Measurements from ENCODE around the gene SIGLEC8. TPM values are rescaled to one million over a fixed set of nuclear protein-coding genes. Genes with fewer than 3 reads are reported as not detected.
A peak's percentile ranks its signal among the peaks of the same experiment; 100 is the strongest.
"Not testable (repeated sequence)": the region's sequence is repeated elsewhere in the genome, so short reads cannot be mapped to it uniquely, and the experiment has no call there.

Gene SIGLEC8
- total RNA-seq, 2 experiments from 2014 or later = not detected

GRCh38 chr19:51501594-51502263, 43.5 kb upstream of the SIGLEC8 start, which contains the start of gene SIGLEC12:
Gene SIGLEC12, minus strand, starts transcription at chr19:51501800. Its CDS starts 67 bp downstream, at chr19:51501733.
- Mint-ChIP-seq H3K9me3 (no peaks in the 10 kb centered on the region), H3K4me3 (no peak within 1 kb of the TSS), H3K36me3 (ENCODE audit: low read depth) (no peaks in the 10 kb centered on the region), H3K27me3 (peaks cover 7% of the 10 kb centered on the region), H3K4me1 (ENCODE audit: low read depth) (peaks cover 6% of the 10 kb centered on the region), H3K27ac (no peak within 1 kb of the TSS)
- Histone ChIP-seq H3K27me3 (ENCODE audit: control insufficient read depth in 1 of 2, insufficient read depth in 2 of 2, low read length in 2 of 2) (no peaks in the 10 kb centered on the region), H3K36me3 (ENCODE audit: insufficient read depth, low read length) (no peaks in the 10 kb centered on the region), H3K4me1 (ENCODE audit: insufficient read depth, low read length) (peaks cover 10% of the 10 kb centered on the region), H3K27ac (ENCODE audit: low read depth in 1 of 2, low read length in 2 of 2) (no peak within 1 kb of the TSS), H3K9me3 (ENCODE audit: control insufficient read depth in 1 of 2, insufficient read depth in 1 of 2, low read length in 2 of 2) (peaks cover 0 to 6% of the 10 kb centered on the region in 2 experiments), H3K4me3 (ENCODE audit: low read length) (no peak within 1 kb of the TSS)
- ChIA-PET POLR2A (no interaction called here), CTCF (no interaction called here)
- DNase-seq = peak in 3 of 14 experiments; percentile 8 to 56 (median 49)
- TF ChIP-seq CTCF (IDR thresholded peaks at IDR 0.05) = no peak
- ATAC-seq (ENCODE audit: poor library complexity) = no peak
- intact Hi-C loops (cut with DNase I, micrococcal nuclease) = no loop called here

GRCh38 chr19:51500931-51501330, 42.7 kb upstream of the SIGLEC8 start:
- intact Hi-C loops (cut with DNase I, micrococcal nuclease); CTCF ChIA-PET; H3K27me3 ChIP-seq (ENCODE audit: control insufficient read depth in 1 of 2, insufficient read depth in 2 of 2, low read length in 2 of 2); H3K27ac Mint-ChIP-seq; H3K36me3 ChIP-seq (ENCODE audit: insufficient read depth, low read length); H3K9me3 ChIP-seq (ENCODE audit: control insufficient read depth in 1 of 2, insufficient read depth in 1 of 2, low read length in 2 of 2); H3K27ac ChIP-seq (ENCODE audit: low read depth in 1 of 2, low read length in 2 of 2); H3K4me3 ChIP-seq (ENCODE audit: low read length); H3K27me3 Mint-ChIP-seq; H3K4me3 Mint-ChIP-seq; DNase-seq; ATAC-seq (ENCODE audit: poor library complexity); H3K36me3 Mint-ChIP-seq (ENCODE audit: low read depth); POLR2A ChIA-PET; H3K4me1 Mint-ChIP-seq (ENCODE audit: low read depth); H3K9me3 Mint-ChIP-seq: not testable (repeated sequence)
- H3K4me1 ChIP-seq (ENCODE audit: insufficient read depth, low read length) = peaks cover 10% of the 10 kb centered on the region

GRCh38 chr19:51497666-51498065, 39.4 kb upstream of the SIGLEC8 start:
- CTCF ChIA-PET = interaction anchor here (0.6 kb wide), 1 partner anchor 161 kb away, joined by 3 read pairs; no protein-coding TSS in a partner anchor
- Mint-ChIP-seq H3K4me1 (ENCODE audit: low read depth) (peaks cover 6% of the 10 kb centered on the region), H3K27ac (no peak overlapping the region), H3K27me3 (peaks cover 20% of the 10 kb centered on the region), H3K9me3 (no peaks in the 10 kb centered on the region), H3K36me3 (ENCODE audit: low read depth) (no peaks in the 10 kb centered on the region), H3K4me3 (no peak overlapping the region)
- ATAC-seq (ENCODE audit: poor library complexity) = no peak
- no peaks in the 10 kb centered on the region for H3K36me3 ChIP-seq (ENCODE audit: insufficient read depth, low read length)
- no peak for TF ChIP-seq CTCF (IDR thresholded peaks at IDR 0.05)
- H3K4me3 ChIP-seq (ENCODE audit: low read length) = no peak overlapping the region
- POLR2A ChIA-PET = no interaction called here
- no peaks in the 10 kb centered on the region for H3K27me3 ChIP-seq (ENCODE audit: control insufficient read depth in 1 of 2, insufficient read depth in 2 of 2, low read length in 2 of 2)
- H3K9me3 ChIP-seq (ENCODE audit: control insufficient read depth in 1 of 2, insufficient read depth in 1 of 2, low read length in 2 of 2) = no peaks in the 10 kb centered on the region
- no peak overlapping the region for H3K27ac ChIP-seq (ENCODE audit: low read depth in 1 of 2, low read length in 2 of 2)
- H3K4me1 ChIP-seq (ENCODE audit: insufficient read depth, low read length) = peaks cover 10% of the 10 kb centered on the region
- intact Hi-C loops (cut with DNase I, micrococcal nuclease) = no loop called here
- no peak for DNase-seq

GRCh38 chr19:51493776-51494175, 35.5 kb upstream of the SIGLEC8 start:
- Mint-ChIP-seq H3K36me3 (ENCODE audit: low read depth) (no peaks in the 10 kb centered on the region), H3K27me3 (peaks cover 20% of the 10 kb centered on the region), H3K27ac (no peak overlapping the region), H3K9me3 (no peaks in the 10 kb centered on the region), H3K4me3 (no peak overlapping the region), H3K4me1 (ENCODE audit: low read depth) (no peaks in the 10 kb centered on the region)
- Histone ChIP-seq H3K4me3 (ENCODE audit: low read length) (no peak overlapping the region), H3K27me3 (ENCODE audit: control insufficient read depth in 1 of 2, insufficient read depth in 2 of 2, low read length in 2 of 2) (peaks cover 0 to 2% of the 10 kb centered on the region in 2 experiments), H3K4me1 (ENCODE audit: insufficient read depth, low read length) (no peaks in the 10 kb centered on the region), H3K9me3 (ENCODE audit: control insufficient read depth in 1 of 2, insufficient read depth in 1 of 2, low read length in 2 of 2) (peaks cover 0 to 5% of the 10 kb centered on the region in 2 experiments), H3K36me3 (ENCODE audit: insufficient read depth, low read length) (no peaks in the 10 kb centered on the region), H3K27ac (ENCODE audit: low read depth in 1 of 2, low read length in 2 of 2) (no peak overlapping the region)
- POLR2A ChIA-PET = no interaction called here
- intact Hi-C loops (cut with DNase I, micrococcal nuclease) = no loop called here
- DNase-seq (no peak), ATAC-seq (ENCODE audit: poor library complexity) (no peak)
- CTCF ChIA-PET = no interaction called here
- TF ChIP-seq CTCF (IDR thresholded peaks at IDR 0.05) = no peak
